HCT116 (cell line): ENCODE results near the gene LASP1NB.

Experiments used
- ATAC-seq: fragments of 200-7000 bp; cut with Tn5 transposase; 2 replicates; pipeline ENCODE4 v1.9.1; 2020; ENCODE audit warnings: mild to moderate bottlenecking, moderate library complexity
- BruUV-seq: library from RNA; stranded (reverse); fragments of 400-500 nt; replicated peaks from 2 replicates; lab custom pipeline; 2021; lab: Mats Ljungman, UMichigan
- CTCF ChIA-PET: fragments of 300-600 bp; sonication (Branson Sonifier 250); formaldehyde crosslinking; loops from one replicate; lab custom pipeline; 2021; ENCODE audit warnings: antibody characterized with exemption; lab: Charles Lee
- POLR2A ChIA-PET: fragments of 300-600, 350-600 bp; sonication (Branson Sonifier 250); formaldehyde crosslinking; loops from one replicate; lab custom pipeline; 2021; ENCODE audit warnings: antibody characterized with exemption; lab: Charles Lee
- RAD21 ChIA-PET, 2 experiments: fragments of 300-600 bp; sonication (Branson Sonifier 250); formaldehyde crosslinking; loops; one replicate each; lab custom pipeline; 2023; ENCODE audit warnings: low total read pairs in 2 of 2; ENCODE audit not compliant: uncharacterized antibody in 2 of 2, unreplicated experiment in 2 of 2, low non-redundant PET in 1 of 2; lab: Charles Lee
- DNase-seq: peaks from one replicate; pipeline ENCODE4 v3.0.0-alpha.2; 2010; ENCODE audit warnings: low read depth, low spot score
- H2AFZ ChIP-seq: fragments of 200-600 bp; shearing (Covaris generic), sonication (generic); 2 replicates; pipeline ENCODE4 v1.6.1; 2017; ENCODE audit warnings: low read depth, mixed run types, mixed read lengths, antibody characterized with exemption, low read length; ENCODE audit not compliant: poor library complexity, severe bottlenecking
- H3K27ac ChIP-seq: 2 replicates; pipeline ENCODE4 v1.5.1; 2012; ENCODE audit warnings: low read depth, low read length
- H3K27me3 ChIP-seq: fragments of 200-600 bp; sonication (generic); 2 replicates; pipeline ENCODE4 v1.6.1; 2016; ENCODE audit warnings: mixed run types, low read length, mixed read lengths; ENCODE audit not compliant: insufficient read depth
- H3K36me3 ChIP-seq, 2 experiments: fragments of 200-500 bp in 1 of 2; fragments of 200-600 bp in 1 of 2; sonication (Bioruptor generic) in 1 of 2; sonication (generic) in 1 of 2; 2 replicates each; pipeline versions ENCODE4 v1.5.1 to v1.6.1; 2014 to 2016; ENCODE audit warnings: low read length in 2 of 2, inconsistent platforms in 1 of 2, mixed read lengths in 1 of 2, mixed run types in 1 of 2; ENCODE audit not compliant: insufficient read depth in 2 of 2, control insufficient read depth in 1 of 2
- H3K4me1 ChIP-seq, 2 experiments: fragments of 200-600 bp in 1 of 2; sonication (generic) in 1 of 2; 2 replicates each; pipeline versions ENCODE4 v1.5.1 to v1.6.1; 2012 to 2017; ENCODE audit warnings: low read length in 2 of 2, inconsistent platforms in 1 of 2, mild to moderate bottlenecking in 1 of 2, mixed read lengths in 1 of 2, mixed run types in 1 of 2, moderate library complexity in 1 of 2; ENCODE audit not compliant: insufficient read depth in 2 of 2, control insufficient read depth in 1 of 2
- H3K4me2 ChIP-seq: fragments of 200-600 bp; sonication (generic); 2 replicates; pipeline ENCODE4 v1.6.1; 2017; ENCODE audit warnings: mixed run types, low read length, mixed read lengths
- H3K4me3 ChIP-seq, 2 experiments: fragments of 200-600 bp in 1 of 2; sonication (generic) in 1 of 2; replicated peaks in 1 of 2; 2 replicates each; pipeline ENCODE4 v1.5.1; 2011 to 2016; ENCODE audit warnings: low read length in 2 of 2, control low read depth in 1 of 2, low read depth in 1 of 2, mild to moderate bottlenecking in 1 of 2, mixed read lengths in 1 of 2, mixed run types in 1 of 2
- H3K79me2 ChIP-seq: fragments of 200-600 bp; sonication (generic); 2 replicates; pipeline ENCODE4 v1.6.1; 2017; ENCODE audit warnings: mild to moderate bottlenecking, mixed run types, low read length, moderate library complexity, mixed read lengths; ENCODE audit not compliant: insufficient read depth
- H3K9ac ChIP-seq: fragments of 200-600 bp; sonication (generic); 2 replicates; pipeline ENCODE4 v1.6.1; 2016; ENCODE audit warnings: low read length, mixed read lengths
- H3K9me2 ChIP-seq: fragments of 200-600 bp; sonication (generic), shearing (Covaris generic); 2 replicates; pipeline ENCODE4 v1.6.1; 2017; ENCODE audit warnings: mixed run types, mild to moderate bottlenecking, moderate library complexity; ENCODE audit not compliant: insufficient read depth
- H3K9me3 ChIP-seq, 2 experiments: fragments of 200-500 bp in 1 of 2; fragments of 200-600 bp in 1 of 2; sonication (Bioruptor generic) in 1 of 2; sonication (generic) in 1 of 2; 2 replicates each; pipeline ENCODE4 v1.6.1; 2014 to 2017; ENCODE audit warnings: low read length in 2 of 2, mixed read lengths in 2 of 2, inconsistent platforms in 1 of 2, low read depth in 1 of 2, mild to moderate bottlenecking in 1 of 2, mixed run types in 1 of 2, moderate library complexity in 1 of 2; ENCODE audit not compliant: control insufficient read depth in 1 of 2, insufficient read depth in 1 of 2
- H4K20me1 ChIP-seq: fragments of 200-600 bp; sonication (generic), shearing (Covaris generic); 2 replicates; pipeline ENCODE4 v1.6.1; 2017; ENCODE audit warnings: mixed run types, mild to moderate bottlenecking, moderate library complexity; ENCODE audit not compliant: insufficient read depth
- CEBPB ChIP-seq: IDR thresholded peaks from 2 replicates; pipeline ENCODE4 v1.6.1; 2012; ENCODE audit warnings: low read depth
- CTCF ChIP-seq, 3 experiments: fragments of 200-600 bp in 1 of 3; sonication (generic) in 1 of 3; IDR thresholded peaks in 2 of 3; conservative IDR thresholded peaks in 1 of 3; 2 replicates each; pipeline ENCODE4 v1.5.1; 2012 to 2017; ENCODE audit warnings: low read depth in 2 of 3, low read length in 2 of 3, antibody characterized with exemption in 1 of 3, borderline replicate concordance in 1 of 3, control low read depth in 1 of 3, mild to moderate bottlenecking in 1 of 3, mixed read lengths in 1 of 3, mixed run types in 1 of 3, moderate library complexity in 1 of 3; ENCODE audit not compliant: insufficient read depth in 1 of 3
- JUND ChIP-seq: IDR thresholded peaks from 2 replicates; pipeline ENCODE4 v1.6.1; 2012
- intact Hi-C: fragments of 100-400 bp; cut with micrococcal nuclease; formaldehyde crosslinking; loops from 2 replicates; pipeline ENCODE4 v1.10.0; 2022

The LASP1NB gene

GRCh38 chr17:38970128-38970527, 44.7 kb downstream of the LASP1NB start:
- H3K27ac ChIP-seq: no peak overlapping the region
- intact Hi-C loops: no loop called here
- H3K9me2 ChIP-seq: no peaks in the 10 kb centered on the region
- no peak overlapping the region for H3K4me2 ChIP-seq
- H2AFZ ChIP-seq: peak overlapping the region; percentile 77
- no peak for TF ChIP-seq JUND
- TF ChIP-seq CTCF (IDR thresholded peaks at IDR 0.05 in 2 of 3, conservative IDR thresholded peaks at IDR 0.05 in 1 of 3; ENCODE audit: borderline replicate concordance in 1 of 3, insufficient read depth in 1 of 3, low read depth in 2 of 3, low read length in 2 of 3): peak in 2 of 3 experiments; percentile 18 to 31; a peak in 2 of 6 replicates
- no peaks in the 10 kb centered on the region for H4K20me1 ChIP-seq
- H3K9ac ChIP-seq: no peak overlapping the region
- no TSS peak for BruUV-seq
- CTCF ChIA-PET: interaction anchor here (0.6 to 1.6 kb wide), 4 partner anchors 12 to 274 kb away, joined by 4 to 8 read pairs (median 4); no protein-coding TSS in a partner anchor
- RAD21 ChIA-PET: no interaction called here
- DNase-seq: no peak
- no peaks in the 10 kb centered on the region for H3K9me3 ChIP-seq
- peaks cover 11 to 12% of the 10 kb centered on the region in 2 experiments for H3K4me1 ChIP-seq
- POLR2A ChIA-PET: interaction anchor here (1.4 kb wide), 1 partner anchor 183 kb away, joined by 4 read pairs; no protein-coding TSS in a partner anchor
- no peaks in the 10 kb centered on the region for H3K79me2 ChIP-seq
- H3K36me3 ChIP-seq: no peaks in the 10 kb centered on the region
- H3K4me3 ChIP-seq: no peak overlapping the region
- ATAC-seq: peak; percentile 43; the same call in 1 of the 2 replicates
- H3K27me3 ChIP-seq: no peaks in the 10 kb centered on the region

DNA sequence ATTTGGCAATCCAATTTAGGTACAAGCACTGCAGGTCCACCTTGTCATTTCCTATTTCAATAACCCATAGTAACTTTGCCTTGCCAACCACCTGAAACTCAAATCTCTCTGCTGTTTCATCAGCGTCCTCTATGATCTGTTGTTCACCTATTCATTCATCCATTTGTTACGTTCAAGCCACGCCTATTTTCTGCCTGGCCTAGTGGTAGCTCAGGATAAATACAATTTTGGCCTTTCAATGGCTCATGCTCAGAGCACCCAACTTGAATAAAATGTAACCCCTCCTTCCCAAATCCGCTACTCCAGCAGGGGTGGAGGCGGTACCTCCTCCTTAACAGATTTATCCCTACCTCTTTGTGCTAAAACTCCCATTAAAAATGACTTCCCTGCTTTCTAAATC, 45.4 kb downstream of the LASP1NB start:
- H3K9ac ChIP-seq: no peak overlapping the region
- peak overlapping the region; percentile 77 for H2AFZ ChIP-seq
- H3K27ac ChIP-seq: no peak overlapping the region
- DNase-seq: no peak
- 0 out of 2 replicates have a peak overlapping the region, but pooled peaks have one; percentile 8 for H3K4me2 ChIP-seq
- CTCF ChIA-PET: interaction anchor here (0.6 to 1.6 kb wide), 4 partner anchors 12 to 273 kb away, joined by 4 to 8 read pairs (median 4); no protein-coding TSS in a partner anchor
- TF ChIP-seq CEBPB: no peak
- peak in 1 of 3 experiments; percentile 5; a peak in 1 of 6 replicates for TF ChIP-seq CTCF (IDR thresholded peaks at IDR 0.05 in 2 of 3, conservative IDR thresholded peaks at IDR 0.05 in 1 of 3; ENCODE audit: borderline replicate concordance in 1 of 3, insufficient read depth in 1 of 3, low read depth in 2 of 3, low read length in 2 of 3)
- no TSS peak for BruUV-seq
- H3K36me3 ChIP-seq: no peaks in the 10 kb centered on the region
- H3K27me3 ChIP-seq: no peaks in the 10 kb centered on the region
- H4K20me1 ChIP-seq: no peaks in the 10 kb centered on the region
- no peaks in the 10 kb centered on the region for H3K9me3 ChIP-seq
- H3K4me3 ChIP-seq: no peak overlapping the region
- POLR2A ChIA-PET: interaction anchor here (1.4 kb wide), 1 partner anchor 182 kb away, joined by 4 read pairs; no protein-coding TSS in a partner anchor
- no peaks in the 10 kb centered on the region for H3K9me2 ChIP-seq
- peaks cover 14 to 18% of the 10 kb centered on the region in 2 experiments for H3K4me1 ChIP-seq
- intact Hi-C loops: no loop called here
- ATAC-seq: peak; percentile 58
- RAD21 ChIA-PET: no interaction called here
- H3K79me2 ChIP-seq: no peaks in the 10 kb centered on the region
